Stimulated activated CD4-positive, alpha-beta T cell treated with anti-CD3 and anti-CD28 coated beads, Interleukin-12 subunit alpha, Interleukin-12 subunit beta, amount 100 ng/mL, for 4 hours (primary cell): ENCODE measurements around the gene SOCS3.

Experiments
- DNase-seq: peaks from one replicate; pipeline ENCODE4 v3.0.0-alpha.2; 2020

SOCS3 gene

DNA sequence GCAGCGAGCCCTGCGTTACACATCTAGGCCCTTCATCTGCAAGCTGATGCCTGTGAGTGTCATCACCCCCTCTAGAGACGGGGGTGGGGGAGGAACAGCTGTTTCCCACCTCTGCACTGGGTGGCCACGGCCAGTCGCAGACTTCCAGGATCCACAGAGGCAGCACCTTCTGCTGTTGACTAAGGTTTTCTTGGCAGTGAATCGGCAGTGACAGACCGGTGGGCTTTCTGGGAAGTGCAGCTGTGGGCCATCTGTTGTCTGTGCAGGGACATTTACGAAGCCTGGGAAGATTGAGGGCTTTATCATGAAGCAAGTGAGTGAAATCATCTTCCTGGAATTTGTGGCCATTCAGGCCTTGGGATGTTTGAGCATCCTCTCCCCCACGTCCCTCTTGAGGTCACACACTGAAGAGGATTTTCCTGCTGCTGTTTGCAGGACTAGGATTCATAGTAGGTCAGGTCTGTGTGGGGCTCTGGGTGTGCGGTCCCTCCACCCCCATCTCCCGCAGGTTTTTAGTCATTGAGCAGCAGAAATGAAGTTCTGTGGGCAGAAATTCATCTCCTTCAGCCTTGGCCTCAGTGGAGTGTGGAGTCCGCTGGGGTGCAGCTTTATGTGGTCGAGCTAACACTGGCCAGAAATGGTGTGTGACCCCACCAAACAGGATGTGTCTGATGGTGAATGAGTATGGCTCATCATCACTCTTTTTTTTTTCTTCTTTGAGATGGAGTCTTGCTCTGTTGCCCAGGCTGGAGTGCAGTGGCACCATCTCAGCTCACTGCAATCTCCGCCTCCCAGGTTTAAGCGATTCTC is 30.6 kb upstream of the SOCS3 start:
- no peak for DNase-seq

DNA sequence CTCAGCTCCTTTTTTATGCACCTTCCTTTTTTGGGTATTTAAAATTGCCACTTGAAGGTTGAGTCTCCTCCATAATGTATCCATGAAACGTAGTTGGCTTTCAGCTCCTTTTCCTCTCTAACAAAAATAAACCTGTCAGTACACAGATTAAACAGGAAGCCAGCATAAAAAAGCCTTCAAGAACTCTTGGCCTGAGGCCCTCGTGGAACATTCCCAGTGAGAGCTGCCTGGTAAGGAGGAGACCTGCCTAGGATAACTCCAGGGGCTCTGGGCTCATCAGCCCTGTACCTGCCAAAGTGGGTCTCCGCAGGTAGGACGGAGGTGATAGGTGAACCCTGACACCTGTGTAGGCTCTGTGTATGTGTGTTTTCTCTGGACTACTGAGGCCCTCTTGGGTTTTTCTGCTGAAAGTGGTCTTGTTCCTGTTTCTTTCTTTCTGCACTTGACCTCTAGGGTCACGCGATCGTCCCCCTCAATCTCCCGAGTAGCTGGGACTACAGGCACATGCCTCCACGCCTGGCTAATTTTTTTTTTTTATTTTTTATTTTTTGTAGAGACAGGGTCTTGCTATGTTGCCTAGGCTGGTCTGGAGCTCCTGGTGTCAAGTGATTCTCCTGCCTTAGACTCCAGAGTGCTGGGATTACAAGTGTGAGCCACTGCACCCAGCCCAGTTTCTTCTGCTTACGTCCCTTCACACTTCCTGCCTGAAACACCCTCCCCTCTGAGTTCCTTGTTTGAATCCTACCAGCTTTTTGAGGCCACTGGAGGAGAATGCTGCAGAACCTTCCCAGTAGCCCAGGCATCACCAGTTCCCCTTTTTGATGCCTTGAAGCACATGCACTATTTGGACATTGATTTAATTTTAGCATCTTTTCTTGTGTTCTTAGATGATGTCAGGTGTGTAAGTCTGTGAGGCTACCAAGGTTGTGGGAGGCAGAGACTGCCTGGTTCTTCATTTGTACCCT is 28.4 kb upstream of the SOCS3 start:
- DNase-seq = no peak

DNA sequence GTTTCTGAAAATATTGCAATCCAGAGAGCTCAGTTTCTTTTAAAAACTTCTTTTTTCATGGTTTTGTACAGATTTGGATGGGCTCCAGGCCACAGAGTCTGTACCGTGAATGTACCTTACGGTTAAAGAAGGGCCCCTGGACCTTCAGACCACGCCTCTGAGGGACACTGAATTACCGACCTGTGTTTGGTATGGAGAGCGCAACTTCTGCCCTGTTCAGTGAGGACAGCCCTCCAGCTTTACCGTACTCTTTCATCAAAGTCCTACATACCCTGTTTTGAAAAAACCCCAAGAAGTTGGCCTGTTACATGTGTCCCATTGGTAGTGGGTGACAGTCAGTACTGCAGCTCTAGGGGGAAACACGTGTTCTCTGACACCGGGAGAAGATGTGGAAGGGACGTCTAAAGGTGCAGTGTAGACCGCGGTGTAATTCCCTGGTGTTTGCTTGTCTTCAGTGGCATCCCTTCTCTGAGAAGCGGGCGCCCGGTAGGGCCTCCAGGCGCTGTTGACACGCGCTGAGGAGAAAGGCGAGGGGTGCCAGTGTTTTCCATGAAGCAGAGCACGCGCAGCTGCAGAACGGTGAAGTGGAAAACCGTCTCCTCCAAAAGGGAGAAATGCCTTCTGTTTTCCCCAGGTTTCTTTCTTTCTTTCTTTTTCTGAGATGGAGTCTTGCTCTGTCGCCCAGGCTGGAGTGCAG is 24.8 kb upstream of the SOCS3 start:
- DNase-seq = no peak

DNA sequence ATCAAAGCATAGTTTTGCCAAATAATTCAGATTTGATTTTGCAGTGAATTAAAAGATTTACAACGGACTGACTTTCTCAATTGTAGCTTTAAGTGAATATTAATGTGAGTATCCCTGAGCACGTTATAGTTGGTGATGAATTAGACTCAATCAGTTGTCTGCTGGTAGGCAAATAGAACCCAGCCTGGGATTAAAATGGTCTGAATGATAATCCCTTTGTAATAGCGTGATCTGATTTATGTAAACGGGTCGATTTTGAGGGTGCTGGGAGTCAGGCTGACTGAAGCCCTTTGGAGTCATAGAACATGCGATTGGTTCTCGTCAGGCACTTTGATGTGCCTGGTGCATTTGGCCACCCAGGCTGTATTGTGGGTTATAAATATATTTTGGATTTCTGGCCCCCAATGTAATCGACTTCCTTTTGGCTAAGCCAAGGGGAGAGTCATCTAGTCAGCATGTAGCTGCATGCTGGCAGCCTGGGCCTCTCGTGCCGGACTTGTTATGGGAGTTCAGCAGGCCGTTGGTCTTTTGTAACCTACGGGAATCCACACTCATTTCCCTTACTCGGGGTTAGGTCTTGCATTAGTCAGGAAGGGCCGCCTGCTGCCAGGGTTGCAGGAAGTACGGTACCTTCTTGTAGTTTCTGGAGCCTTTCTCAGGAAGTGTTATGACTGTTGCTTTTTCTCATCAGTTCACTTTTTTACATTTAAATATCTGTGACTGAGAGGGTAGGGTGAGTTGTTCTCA is 24.0 kb upstream of the SOCS3 start:
- DNase-seq = peak; percentile 57

DNA sequence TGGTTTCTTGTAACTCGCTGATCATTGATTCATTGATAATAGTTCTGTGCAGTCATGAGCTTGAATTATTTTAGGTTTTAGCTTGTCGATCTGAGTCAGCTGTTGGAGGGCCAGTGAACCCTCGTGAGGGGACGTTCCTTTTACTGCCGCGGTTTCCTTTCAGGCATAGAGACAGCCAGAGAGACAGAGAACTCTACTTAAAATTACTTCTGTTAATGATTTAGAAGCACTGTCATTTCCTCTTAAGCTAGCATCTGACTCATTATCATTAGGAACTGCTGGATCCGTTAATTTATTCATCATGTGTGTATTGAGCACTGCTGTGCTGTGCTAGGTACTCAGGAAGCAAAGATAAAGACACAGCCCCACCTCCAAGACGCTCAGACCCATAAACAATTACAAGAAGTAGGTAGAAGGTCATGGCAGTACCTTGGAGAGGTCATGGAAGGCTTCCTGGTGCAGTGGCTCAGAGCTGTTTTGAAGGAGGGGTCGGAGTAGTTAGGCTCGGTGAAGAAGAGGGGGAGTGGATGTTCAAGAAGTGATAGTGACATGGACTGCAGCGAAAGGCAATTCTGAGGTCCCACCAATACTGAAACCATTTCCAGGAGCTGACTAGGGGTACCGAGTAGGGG is 21.8 kb upstream of the SOCS3 start:
- no peak for DNase-seq

DNA sequence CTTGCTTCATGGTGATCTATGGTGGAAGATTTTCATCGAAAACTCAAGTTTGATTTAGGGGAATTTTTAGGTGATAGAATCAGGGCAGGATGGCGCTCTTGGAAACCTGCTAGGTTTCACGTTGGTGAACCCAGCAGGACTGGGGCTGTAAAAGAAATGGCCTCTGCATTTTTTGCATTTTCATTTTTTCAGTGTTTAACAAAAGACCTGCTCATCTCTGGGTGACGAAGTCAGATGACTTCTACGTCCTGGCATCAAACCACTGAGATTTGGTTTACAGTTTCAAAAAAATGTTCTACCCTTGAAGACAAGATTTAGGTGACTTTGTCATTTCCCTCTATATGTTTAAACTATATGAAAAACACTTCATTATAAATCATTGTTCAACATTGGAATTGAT is 20.5 kb upstream of the SOCS3 start:
- DNase-seq = no peak

DNA sequence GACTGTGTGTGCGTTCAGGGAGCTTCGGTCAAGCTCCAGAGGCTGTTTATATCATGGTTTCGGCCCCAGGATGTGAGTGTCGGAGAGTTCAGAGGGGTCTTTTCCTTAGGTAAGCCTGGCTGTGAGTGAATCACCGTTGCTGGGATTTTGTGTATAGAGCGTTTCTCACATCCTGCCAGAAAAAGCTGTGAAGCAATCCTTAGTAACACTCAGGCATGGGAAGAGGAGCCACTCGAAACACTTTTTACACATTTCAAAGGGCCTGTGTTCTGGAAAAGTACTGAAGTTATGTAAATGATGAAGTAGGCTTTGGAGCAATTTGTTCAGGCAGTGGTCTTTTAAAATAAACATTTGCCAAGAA is 19.2 kb upstream of the SOCS3 start:
- DNase-seq = no peak

DNA sequence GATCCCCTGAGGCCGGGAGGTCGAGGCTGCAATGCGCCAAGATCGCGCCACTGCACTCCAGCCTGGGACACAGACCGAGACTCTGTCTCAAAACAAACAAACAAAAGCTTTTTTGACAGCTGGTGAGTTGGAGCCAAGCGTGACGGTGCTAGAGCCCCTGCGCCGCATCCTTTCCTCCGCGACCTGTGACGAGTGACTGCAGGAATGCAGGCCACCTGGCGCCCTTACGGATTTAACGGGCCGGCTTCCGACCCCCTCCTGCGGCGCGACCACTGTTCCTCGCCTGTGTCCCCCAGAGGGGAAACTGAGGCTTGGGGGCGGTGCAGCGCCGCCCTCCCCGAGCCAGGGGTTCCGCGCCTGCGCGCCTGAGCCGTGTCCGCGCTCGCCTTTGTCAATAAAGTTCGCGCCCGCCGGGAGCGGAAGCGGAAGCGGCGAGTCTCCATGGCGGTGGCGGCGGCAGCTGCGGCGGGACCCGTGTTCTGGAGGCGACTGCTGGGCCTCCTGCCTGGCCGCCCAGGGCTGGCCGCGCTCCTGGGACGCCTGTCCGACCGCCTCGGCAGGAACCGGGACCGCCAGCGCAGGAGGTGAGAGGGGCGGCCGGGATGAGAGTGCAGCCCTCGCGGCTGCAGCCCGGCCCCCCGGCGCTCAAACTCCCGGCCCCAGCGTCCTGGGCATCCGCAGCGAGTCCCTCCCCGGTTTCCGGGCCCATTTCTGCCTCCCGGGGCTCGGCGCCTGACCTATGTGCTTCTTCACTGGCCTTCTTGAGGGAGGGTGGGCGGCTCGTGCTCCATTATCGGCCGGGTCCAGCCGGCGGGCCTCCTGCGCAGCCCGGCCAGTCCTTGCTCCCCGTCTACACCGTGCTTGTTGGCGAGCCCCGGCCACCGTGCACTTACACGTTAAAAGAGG is 18.6 kb upstream of the SOCS3 start, which contains the start of gene PGS1:
PGS1 (plus strand) TSS at position 425 of the 906 bp plus-strand sequence; CDS start at position 442, 17 bp downstream.
- peak; percentile 78 for DNase-seq

DNA sequence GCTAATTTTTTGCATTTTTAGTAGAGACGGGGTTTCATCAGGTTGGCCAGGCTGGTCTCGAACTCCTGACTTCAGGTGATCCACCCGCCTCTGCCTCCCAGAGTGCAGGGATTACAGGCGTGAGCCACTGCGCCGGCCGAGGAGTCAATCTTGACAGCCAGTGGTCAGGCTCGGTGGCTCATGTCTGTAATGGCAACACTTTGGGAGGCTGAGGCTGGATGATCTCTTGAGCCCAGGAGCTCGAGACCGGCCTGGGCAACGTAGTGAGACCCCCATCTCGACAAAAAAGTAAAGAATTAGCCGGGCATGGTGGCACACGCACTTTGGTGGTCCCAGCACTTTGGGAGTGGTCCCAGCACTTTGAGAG is 18.0 kb upstream of the SOCS3 start:
- no peak for DNase-seq

DNA sequence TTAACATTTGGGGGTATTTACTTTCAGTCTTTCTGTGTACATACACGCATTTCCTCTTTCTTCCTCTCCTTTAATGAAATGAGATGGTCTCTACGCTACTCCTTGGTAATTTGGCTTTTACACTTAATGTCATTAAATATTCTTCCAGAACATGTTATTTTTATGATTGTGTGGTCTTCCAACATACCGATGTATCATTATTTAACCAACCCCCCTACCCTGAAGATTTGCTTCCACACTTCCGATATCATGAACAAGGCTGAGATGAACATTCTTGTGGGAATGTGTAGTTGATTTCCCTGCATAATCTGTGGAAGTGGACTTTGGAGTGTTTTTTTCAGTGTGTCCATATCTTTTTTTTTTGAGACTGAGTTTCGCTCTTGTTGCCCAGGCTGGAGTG is 16.3 kb upstream of the SOCS3 start:
- DNase-seq = no peak

DNA sequence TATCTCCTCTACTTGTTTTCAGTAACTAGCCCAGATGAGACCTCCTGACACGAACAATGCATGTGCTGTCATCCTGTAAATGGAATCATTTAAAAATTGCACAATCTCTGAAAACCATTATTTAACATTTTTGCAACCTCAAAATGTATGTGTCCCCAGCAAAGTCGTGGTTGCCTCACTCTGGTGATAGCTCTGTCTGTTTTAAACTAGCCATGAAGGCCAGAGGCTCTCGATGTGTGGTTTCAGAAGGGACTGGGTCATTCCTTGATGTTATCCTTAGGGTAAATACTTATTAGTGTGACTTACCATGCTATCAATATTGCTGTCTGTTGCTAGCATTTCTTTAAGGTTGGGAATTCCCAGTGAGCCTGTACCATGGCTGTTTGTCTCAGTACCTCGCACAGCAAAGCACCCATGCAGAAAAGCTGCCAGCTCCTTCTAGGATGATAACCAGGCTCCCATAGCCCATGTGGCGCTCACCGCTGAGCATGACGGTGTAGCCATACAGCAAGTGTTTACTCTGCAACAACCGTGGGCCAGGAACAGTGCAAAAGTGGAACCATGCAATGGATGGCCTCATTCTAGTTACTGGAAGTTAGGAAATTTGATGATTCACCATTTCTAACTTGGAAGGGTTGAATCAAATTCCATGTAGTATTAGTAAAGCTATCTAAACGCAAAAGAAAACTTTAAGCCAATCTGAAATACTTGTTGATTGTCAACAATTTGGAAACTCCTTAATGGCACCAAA is 15.7 kb upstream of the SOCS3 start:
- no peak for DNase-seq

DNA sequence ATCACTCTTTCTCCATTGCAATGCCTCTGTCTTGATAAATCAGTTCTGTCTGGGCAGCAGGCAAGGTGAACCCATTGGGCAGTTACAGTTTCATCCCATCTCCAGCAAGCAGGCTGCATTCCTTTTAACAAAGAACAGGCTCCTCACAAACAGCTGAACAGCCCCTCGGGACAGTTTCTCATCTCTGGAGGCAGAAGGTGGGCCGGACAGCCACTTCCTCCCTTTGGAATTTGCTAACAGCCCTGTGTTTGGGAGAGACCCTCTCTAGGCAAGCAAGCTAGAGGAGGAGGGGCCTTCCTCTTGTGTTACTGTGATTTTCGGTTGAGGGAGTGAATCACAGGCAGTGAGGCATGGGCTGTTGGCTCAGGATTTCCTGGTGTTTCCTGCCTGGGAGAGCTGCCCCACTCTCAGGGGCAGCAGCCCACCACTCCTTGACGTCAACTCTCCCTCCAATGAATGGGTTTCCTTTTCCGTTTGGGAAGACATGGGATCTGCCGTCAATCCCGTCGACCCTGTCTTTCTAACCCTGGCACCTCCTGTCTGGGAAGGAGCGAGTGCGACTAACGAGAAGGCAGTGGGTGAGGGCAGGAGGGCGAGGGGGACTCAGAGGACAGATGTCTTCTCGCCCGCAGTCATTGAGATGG is 14.9 kb upstream of the SOCS3 start:
- no peak for DNase-seq

DNA sequence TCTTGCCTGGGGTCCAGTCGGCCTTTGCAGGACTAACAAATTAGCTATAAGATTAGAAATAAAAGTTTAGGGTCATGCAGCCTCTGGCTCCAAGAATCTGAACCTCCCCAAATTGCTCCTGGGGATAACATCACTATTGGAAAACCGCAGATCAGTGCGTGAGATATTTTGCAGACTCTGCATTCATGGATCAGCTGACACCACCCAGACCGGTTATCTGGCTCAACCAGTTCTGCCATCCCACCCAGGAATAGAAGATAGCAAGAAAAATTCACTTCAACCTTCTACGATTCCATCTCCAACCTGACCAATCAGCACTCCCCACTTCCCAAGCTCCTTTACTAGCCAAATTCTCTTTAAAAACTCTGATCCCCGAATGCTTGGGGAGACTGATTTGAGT is 14.3 kb upstream of the SOCS3 start:
- DNase-seq = no peak

DNA sequence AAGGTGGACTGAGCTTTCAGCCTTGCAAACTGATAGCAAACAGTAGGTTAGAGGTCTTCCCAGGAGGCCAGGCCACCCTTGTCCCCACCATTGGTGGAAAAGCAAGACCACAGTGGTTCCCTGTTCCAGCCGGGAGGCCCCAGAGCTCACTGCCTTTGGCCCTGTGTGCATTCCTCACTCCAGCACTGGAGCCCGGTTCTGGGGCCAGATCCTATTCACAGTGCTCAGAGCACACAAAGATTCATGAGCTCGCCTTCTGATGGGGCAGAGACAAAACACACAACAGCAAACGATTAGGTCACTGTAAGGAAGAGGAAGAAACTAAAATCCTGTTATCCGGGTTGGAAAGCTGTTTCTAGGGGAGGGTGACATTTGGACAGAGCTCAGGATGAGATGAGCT is 13.0 kb upstream of the SOCS3 start:
- DNase-seq = no peak

DNA sequence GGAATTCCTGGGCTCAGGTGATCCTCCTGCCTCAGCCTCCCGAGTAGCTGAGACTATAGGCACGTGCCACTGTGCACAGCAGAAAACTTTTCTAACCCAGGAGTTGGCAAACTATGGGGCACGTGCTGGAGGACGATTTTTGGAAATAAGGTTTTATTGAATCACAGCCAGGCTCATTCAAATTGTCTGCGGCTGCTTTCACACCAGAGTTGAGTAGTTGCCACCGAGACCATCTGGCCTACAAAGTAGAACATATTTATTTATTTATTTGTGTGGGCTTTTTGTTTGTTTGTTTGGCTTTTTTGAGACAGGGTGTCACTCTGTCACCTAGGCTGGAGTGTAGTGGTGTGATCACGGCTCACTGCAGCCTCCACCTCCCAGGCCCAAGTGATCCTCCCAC is 11.2 kb upstream of the SOCS3 start:
- no peak for DNase-seq

DNA sequence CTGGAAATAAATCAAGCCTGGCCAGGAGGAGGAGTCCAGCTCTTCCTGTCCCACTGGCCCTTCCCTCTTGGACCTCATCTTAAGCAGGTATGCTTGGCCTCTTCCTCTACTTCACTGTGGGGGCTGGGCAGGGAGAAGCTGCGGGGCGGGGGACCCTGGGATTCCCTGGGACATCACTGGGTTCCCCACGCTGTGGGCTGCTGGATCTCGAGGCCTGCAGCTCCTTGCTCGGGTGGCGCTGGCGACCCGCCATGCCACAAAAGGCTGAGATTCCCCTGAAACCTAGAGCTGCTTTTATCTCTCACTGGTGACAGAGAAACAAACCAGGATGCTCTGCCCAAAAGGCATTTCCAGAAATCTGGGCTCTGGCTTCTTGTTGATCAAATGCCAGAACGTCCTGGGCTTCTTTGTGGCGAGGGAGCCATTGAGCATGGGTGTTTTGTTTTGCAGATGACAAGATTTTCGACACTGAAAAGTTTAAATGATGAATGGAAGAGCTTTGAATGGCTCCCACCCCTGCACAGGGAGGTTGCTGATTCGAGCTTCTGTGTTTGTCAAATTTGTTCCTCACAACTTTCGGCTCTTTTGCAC is 10.0 kb upstream of the SOCS3 start:
- DNase-seq = no peak

DNA sequence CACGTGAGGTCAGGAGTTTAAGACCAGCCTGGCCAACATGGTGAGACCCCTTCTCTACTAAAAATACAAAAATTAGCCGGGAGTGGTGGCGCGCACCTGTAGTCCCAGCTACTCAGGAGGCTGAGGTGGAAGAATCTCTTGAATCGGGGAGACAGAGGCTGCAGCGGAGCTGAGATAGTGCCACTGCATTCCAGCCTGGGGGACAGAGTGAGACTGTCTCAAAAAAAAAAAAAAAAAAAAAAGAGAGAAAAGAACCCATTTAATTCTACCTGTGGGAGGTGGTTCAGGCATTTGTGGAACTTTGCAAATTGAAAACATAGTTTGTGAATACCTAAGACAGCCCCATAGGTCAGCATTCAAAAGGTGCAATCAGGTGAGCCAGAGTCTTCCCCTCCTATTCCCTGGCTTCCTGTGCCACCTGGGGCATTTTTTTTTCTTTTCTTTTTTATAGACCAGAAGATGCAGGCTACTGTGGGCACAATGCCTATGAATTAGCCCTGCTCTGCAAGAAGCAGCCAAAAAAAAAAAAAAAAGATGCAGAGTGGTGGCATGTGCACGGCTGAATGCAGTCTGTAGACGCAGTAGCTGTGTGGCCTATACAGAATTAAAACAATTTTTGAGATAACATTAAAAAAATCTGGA is 9.1 kb upstream of the SOCS3 start:
- no peak for DNase-seq

DNA sequence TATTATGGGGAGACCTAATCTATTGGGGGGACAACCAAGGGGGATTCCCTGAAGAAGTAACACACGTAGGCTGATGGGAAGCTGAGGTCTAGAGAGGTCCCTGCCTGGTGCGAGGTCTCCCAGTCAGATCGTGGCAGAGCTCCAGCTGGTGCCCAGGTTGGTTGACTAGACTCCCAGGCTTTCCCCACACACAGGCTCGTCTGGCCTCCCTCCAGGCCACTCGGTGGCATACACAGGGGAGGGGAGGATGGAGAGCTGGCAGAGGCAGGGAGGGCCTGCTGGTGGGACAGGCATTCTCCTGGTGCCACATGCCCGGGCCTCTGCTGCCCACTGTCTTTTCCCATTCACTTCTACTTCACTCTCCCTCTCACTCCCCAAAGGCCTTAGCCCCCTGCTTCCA is 8.5 kb upstream of the SOCS3 start:
- no peak for DNase-seq

DNA sequence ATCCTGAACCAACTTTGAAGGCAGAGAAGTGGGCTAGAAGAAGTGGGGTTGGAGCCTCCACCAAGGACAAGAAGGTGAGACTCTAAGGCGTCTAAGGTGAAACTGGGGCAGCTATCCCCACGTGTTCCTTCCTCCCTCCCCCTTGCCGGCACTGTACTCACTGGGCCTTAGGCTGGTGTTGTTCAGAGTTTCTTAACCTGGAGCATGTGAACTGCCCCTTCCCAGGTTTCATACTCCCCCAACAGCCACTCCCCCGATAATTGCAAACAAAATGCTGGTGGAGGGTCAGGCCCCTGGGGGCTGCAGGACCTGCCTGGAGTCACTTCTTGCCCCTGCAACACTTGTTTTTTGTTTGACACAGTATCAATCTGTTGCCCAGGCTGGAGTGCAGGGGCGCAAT is 7.3 kb upstream of the SOCS3 start:
- no peak for DNase-seq
